DND-41 (cell line): ENCODE measurements around the gene LHPP.

Experiments
- ATAC-seq: fragments of 200-7000 bp; cut with Tn5 transposase; 3 replicates; pipeline ENCODE4 v1.9.1; 2021; ENCODE audit warnings: low read depth; ENCODE audit not compliant: insufficient read depth
- DNase-seq: peaks from one replicate; pipeline ENCODE4 v3.0.0-alpha.2; 2020
- H2AFZ ChIP-seq: 2 replicates; pipeline ENCODE4 v1.6.0; 2012; ENCODE audit warnings: low read depth, low read length
- H3K27ac ChIP-seq: 2 replicates; pipeline ENCODE4 v1.5.1; 2012; ENCODE audit warnings: low read length, inconsistent platforms
- H3K27me3 ChIP-seq: fragments of 200-600 bp; sonication (generic); 2 replicates; pipeline ENCODE4 v1.6.0; 2012; ENCODE audit warnings: low read length, mild to moderate bottlenecking, inconsistent platforms; ENCODE audit not compliant: insufficient read depth, poor library complexity
- H3K36me3 ChIP-seq: 2 replicates; pipeline ENCODE4 v1.5.1; 2012; ENCODE audit warnings: low read length, inconsistent platforms; ENCODE audit not compliant: insufficient read depth
- H3K4me1 ChIP-seq: 2 replicates; pipeline ENCODE4 v1.5.1; 2012; ENCODE audit warnings: mild to moderate bottlenecking, low read length; ENCODE audit not compliant: insufficient read depth
- H3K4me2 ChIP-seq: 2 replicates; pipeline ENCODE4 v1.6.0; 2012; ENCODE audit warnings: mild to moderate bottlenecking, moderate library complexity, low read length, inconsistent platforms; ENCODE audit not compliant: insufficient read depth
- H3K4me3 ChIP-seq, 2 experiments: fragments of 200-600 bp in 1 of 2; shearing (Covaris generic) in 1 of 2; 2 replicates each; pipeline ENCODE4 v1.5.1; 2012 to 2016; ENCODE audit warnings: inconsistent platforms in 2 of 2, low read length in 2 of 2, mild to moderate bottlenecking in 2 of 2, low read depth in 1 of 2, moderate library complexity in 1 of 2
- H3K79me2 ChIP-seq: 2 replicates; pipeline ENCODE4 v1.6.0; 2012; ENCODE audit warnings: low read length, inconsistent platforms; ENCODE audit not compliant: insufficient read depth
- H3K9ac ChIP-seq: 2 replicates; pipeline ENCODE4 v1.6.0; 2012; ENCODE audit warnings: low read depth, mild to moderate bottlenecking, inconsistent platforms, low read length, moderate library complexity
- H3K9me3 ChIP-seq: 2 replicates; pipeline ENCODE4 v1.5.1; 2012; ENCODE audit warnings: low read length, moderate library complexity, mild to moderate bottlenecking, inconsistent platforms; ENCODE audit not compliant: insufficient read depth, severe bottlenecking
- H4K20me1 ChIP-seq: 2 replicates; pipeline ENCODE4 v1.6.0; 2012; ENCODE audit warnings: low read length; ENCODE audit not compliant: insufficient read depth
- EZH2 ChIP-seq: IDR thresholded peaks from 3 replicates; pipeline ENCODE4 v1.6.1; 2012; ENCODE audit warnings: borderline replicate concordance, low read depth, mild to moderate bottlenecking, moderate library complexity, low read length, inconsistent platforms; ENCODE audit not compliant: severe bottlenecking
- TF ChIP-seq, protein P1 (sequence below): IDR thresholded peaks from 2 replicates; pipeline ENCODE4 v1.5.1; 2012; ENCODE audit warnings: borderline replicate concordance, low read length, moderate library complexity, mild to moderate bottlenecking; ENCODE audit not compliant: poor library complexity, severe bottlenecking; ENCODE audit errors: extremely low read depth

Gene LHPP

GRCh38 chr10:124449170-124450011, 12.2 kb upstream of the LHPP start:
- Histone ChIP-seq H3K36me3 (no peaks in the 10 kb centered on the region), H4K20me1 (no peaks in the 10 kb centered on the region), H3K79me2 (no peaks in the 10 kb centered on the region), H3K4me2 (no peak overlapping the region), H3K4me1 (no peaks in the 10 kb centered on the region), H3K27me3 (peaks cover 35% of the 10 kb centered on the region), H3K9me3 (no peaks in the 10 kb centered on the region), H3K4me3 (no peak overlapping the region), H3K9ac (no peak overlapping the region), H3K27ac (no peak overlapping the region), H2AFZ (no peak overlapping the region)
- ATAC-seq: no peak
- TF ChIP-seq, protein P1, sequence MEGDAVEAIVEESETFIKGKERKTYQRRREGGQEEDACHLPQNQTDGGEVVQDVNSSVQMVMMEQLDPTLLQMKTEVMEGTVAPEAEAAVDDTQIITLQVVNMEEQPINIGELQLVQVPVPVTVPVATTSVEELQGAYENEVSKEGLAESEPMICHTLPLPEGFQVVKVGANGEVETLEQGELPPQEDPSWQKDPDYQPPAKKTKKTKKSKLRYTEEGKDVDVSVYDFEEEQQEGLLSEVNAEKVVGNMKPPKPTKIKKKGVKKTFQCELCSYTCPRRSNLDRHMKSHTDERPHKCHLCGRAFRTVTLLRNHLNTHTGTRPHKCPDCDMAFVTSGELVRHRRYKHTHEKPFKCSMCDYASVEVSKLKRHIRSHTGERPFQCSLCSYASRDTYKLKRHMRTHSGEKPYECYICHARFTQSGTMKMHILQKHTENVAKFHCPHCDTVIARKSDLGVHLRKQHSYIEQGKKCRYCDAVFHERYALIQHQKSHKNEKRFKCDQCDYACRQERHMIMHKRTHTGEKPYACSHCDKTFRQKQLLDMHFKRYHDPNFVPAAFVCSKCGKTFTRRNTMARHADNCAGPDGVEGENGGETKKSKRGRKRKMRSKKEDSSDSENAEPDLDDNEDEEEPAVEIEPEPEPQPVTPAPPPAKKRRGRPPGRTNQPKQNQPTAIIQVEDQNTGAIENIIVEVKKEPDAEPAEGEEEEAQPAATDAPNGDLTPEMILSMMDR: no peak
- TF ChIP-seq EZH2: no peak
- DNase-seq: no peak

GRCh38 chr10:124450012-124450782, 11.4 kb upstream of the LHPP start, which contains the start of gene NKX1-2:
Gene NKX1-2, minus strand, starts transcription at chr10:124450035. Its CDS starts 92 bp downstream, at chr10:124449943.
- Histone ChIP-seq H3K27me3 (peaks cover 33% of the 10 kb centered on the region), H3K4me1 (no peaks in the 10 kb centered on the region), H3K36me3 (no peaks in the 10 kb centered on the region), H3K4me2 (no peak within 1 kb of the TSS), H3K9ac (no peak within 1 kb of the TSS), H3K9me3 (no peaks in the 10 kb centered on the region), H3K4me3 (no peak within 1 kb of the TSS), H4K20me1 (no peaks in the 10 kb centered on the region), H3K27ac (no peak within 1 kb of the TSS), H2AFZ (no peak within 1 kb of the TSS), H3K79me2 (no peaks in the 10 kb centered on the region)
- no peak for TF ChIP-seq EZH2
- TF ChIP-seq, protein P1: no peak
- no peak for DNase-seq
- ATAC-seq: no peak

GRCh38 chr10:124450783-124451057, 10.9 kb upstream of the LHPP start:
- Histone ChIP-seq H3K79me2 (no peaks in the 10 kb centered on the region), H3K27ac (no peak overlapping the region), H3K4me3 (no peak overlapping the region), H3K36me3 (no peaks in the 10 kb centered on the region), H3K4me1 (no peaks in the 10 kb centered on the region), H3K9ac (no peak overlapping the region), H3K9me3 (no peaks in the 10 kb centered on the region), H2AFZ (no peak overlapping the region), H3K27me3 (peaks cover 37% of the 10 kb centered on the region), H3K4me2 (no peak overlapping the region), H4K20me1 (no peaks in the 10 kb centered on the region)
- no peak for DNase-seq
- TF ChIP-seq EZH2: no peak
- TF ChIP-seq, protein P1: no peak
- ATAC-seq: no peak
